Ishikawa (cell line): ENCODE results near the gene TNK2.

ENCODE experiments used
- CEBPB ChIP-seq: IDR thresholded peaks from 2 replicates; pipeline ENCODE4 v1.6.1; 2012
- CREB1 ChIP-seq: IDR thresholded peaks from 2 replicates; pipeline ENCODE4 v1.6.1; 2012; ENCODE audit warnings: low read depth
- EGR1 ChIP-seq: IDR thresholded peaks from 2 replicates; pipeline ENCODE4 v1.6.1; 2012
- EP300 ChIP-seq: IDR thresholded peaks from 2 replicates; pipeline ENCODE4 v1.6.1; 2012; ENCODE audit warnings: borderline replicate concordance
- FOXM1 ChIP-seq: IDR thresholded peaks from 2 replicates; pipeline ENCODE4 v1.6.1; 2012; ENCODE audit warnings: low read depth, borderline replicate concordance
- MAX ChIP-seq: IDR thresholded peaks from 2 replicates; pipeline ENCODE4 v1.6.1; 2012
- NFIC ChIP-seq: IDR thresholded peaks from 2 replicates; pipeline ENCODE4 v1.6.1; 2012
- RAD21 ChIP-seq: IDR thresholded peaks from 2 replicates; pipeline ENCODE4 v1.6.1; 2012; ENCODE audit warnings: low read depth
- REST ChIP-seq: IDR thresholded peaks from 2 replicates; pipeline ENCODE4 v1.6.1; 2012; ENCODE audit warnings: low read depth, mild to moderate bottlenecking
- TAF1 ChIP-seq: IDR thresholded peaks from 2 replicates; pipeline ENCODE4 v1.6.1; 2012; ENCODE audit warnings: low read depth, mild to moderate bottlenecking
- TCF12 ChIP-seq: IDR thresholded peaks from 2 replicates; pipeline ENCODE4 v1.6.1; 2012; ENCODE audit warnings: low read depth
- TEAD4 ChIP-seq: IDR thresholded peaks from 2 replicates; pipeline ENCODE4 v1.6.1; 2012
- USF1 ChIP-seq: IDR thresholded peaks from 2 replicates; pipeline ENCODE4 v1.6.1; 2012
- YY1 ChIP-seq: IDR thresholded peaks from 2 replicates; pipeline ENCODE4 v1.6.1; 2012; ENCODE audit warnings: low read depth
- ZBTB7A ChIP-seq: IDR thresholded peaks from 2 replicates; pipeline ENCODE4 v1.6.1; 2012; ENCODE audit warnings: low read depth

TNK2 gene

GRCh38 chr3:195893044-195893395, 15.3 kb downstream of the TNK2 start:
- TF ChIP-seq CEBPB (no peak), NFIC (peak; percentile 47; the same call in 1 of the 2 replicates)

- TF ChIP-seq ZBTB7A (0 out of 2 replicates have a peak, but pooled peaks have one; percentile 54), EP300 (no peak), NFIC (peak; percentile 74)
Observed at GRCh38 chr3:195892105-195893043, 16.0 kb downstream of the TNK2 start.

- TF ChIP-seq TEAD4, result no peak
- TF ChIP-seq EGR1, result no peak
- TF ChIP-seq FOXM1, result no peak
- TF ChIP-seq EP300, result no peak
- no peak for TF ChIP-seq CEBPB
Observed at GRCh38 chr3:195891431-195892104, 16.8 kb downstream of the TNK2 start.

- TF ChIP-seq USF1, result no peak
- TF ChIP-seq TEAD4, result no peak
- TF ChIP-seq TCF12, result no peak
- TF ChIP-seq EP300, result no peak
- TF ChIP-seq REST, result no peak
- TF ChIP-seq ZBTB7A, result no peak
- TF ChIP-seq EGR1, result no peak
- no peak for TF ChIP-seq NFIC
- no peak for TF ChIP-seq RAD21
- no peak for TF ChIP-seq CREB1
- TF ChIP-seq YY1, result no peak
- TF ChIP-seq FOXM1, result no peak
- no peak for TF ChIP-seq TAF1
- no peak for TF ChIP-seq CEBPB
- TF ChIP-seq MAX, result no peak
Observed at GRCh38 chr3:195889870-195890295, 18.5 kb downstream of the TNK2 start.

GRCh38 chr3:195888981-195889869, 19.1 kb downstream of the TNK2 start:
- TF ChIP-seq MAX (no peak), EGR1 (no peak), RAD21 (no peak), TCF12 (no peak), FOXM1 (no peak), YY1 (no peak), CEBPB (no peak), EP300 (no peak), USF1 (no peak)

- TF ChIP-seq REST (0 out of 2 replicates have a peak, but pooled peaks have one; percentile 16), EGR1 (no peak), TAF1 (no peak)
Observed at GRCh38 chr3:195888311-195888761, 20.0 kb downstream of the TNK2 start.
